ENCODE data around the gene MTNR1B. TPM values are rescaled to one million over a fixed set of nuclear protein-coding genes. Genes with fewer than 3 reads are reported as not detected.

Gene MTNR1B
- total and polyA plus RNA-seq, 4 donors = not detected

DNA sequence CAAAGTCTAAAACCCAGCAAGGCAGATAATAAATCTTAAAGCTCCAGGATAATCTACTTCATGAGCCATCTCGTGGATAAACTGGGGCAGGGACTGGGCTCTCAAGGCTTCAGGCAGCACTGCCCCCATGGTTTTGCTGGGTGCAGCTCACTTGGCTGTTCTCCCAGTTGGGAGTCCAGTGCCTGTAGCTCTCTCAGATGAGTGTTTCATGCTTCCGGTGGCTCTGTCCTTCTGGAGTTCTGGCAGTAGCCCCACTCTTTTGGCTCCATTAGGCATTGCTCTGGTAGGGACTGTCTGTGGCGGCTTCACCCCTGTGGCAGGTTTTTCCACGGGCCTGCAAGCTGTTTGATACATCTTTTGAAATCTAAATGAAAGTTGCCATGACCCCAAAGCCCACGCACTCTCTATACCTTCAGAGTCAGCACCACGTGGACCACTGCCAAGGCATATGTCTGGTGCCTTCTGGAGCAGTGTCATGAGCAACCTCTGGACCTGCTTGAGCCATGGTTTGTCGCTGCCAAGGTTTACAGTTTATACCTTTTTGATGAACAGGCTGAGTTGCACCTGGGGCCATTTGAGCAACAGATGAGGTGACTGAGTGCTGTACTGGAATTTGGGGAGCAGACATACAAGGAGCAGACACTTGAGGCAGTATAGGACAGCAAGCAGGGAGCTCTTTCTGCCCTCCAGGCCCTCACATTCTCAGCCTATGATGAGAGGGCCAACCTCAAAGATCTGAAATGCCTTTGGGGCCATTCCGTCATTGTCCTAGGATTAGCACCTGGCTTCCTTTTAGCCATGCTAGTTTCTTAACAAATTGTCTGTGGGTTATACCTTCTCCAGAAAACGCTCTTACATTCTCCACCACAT lies 48.6 kb downstream of the MTNR1B start:
- peaks cover 0 to 3% of the 10 kb centered on the region in 2 donors for H3K27me3 ChIP-seq (ENCODE audit: control insufficient read depth in 1 of 2, insufficient read depth in 2 of 2, low read length in 1 of 2)
- no peaks in the 10 kb centered on the region for H3K9me3 ChIP-seq (ENCODE audit: control insufficient read depth, low read length)
- H3K36me3 ChIP-seq (ENCODE audit: control insufficient read depth in 1 of 2, insufficient read depth in 2 of 2, low read length in 1 of 2) = no peaks in the 10 kb centered on the region
- 81 to 83% methylated on average over 9 of the region's 9 CpGs for WGBS, 2 donors
- DNase-seq = no peak
- intact Hi-C loops (cut with DNase I) = no loop called here
- peaks cover 0 to 4% of the 10 kb centered on the region in 2 donors for H3K4me1 ChIP-seq (ENCODE audit: control insufficient read depth in 1 of 2, insufficient read depth in 2 of 2, low read length in 2 of 2)
- no peak for ATAC-seq (ENCODE audit: low FRiP score)
- no peak overlapping the region for H3K4me3 ChIP-seq (ENCODE audit: low read length in 2 of 2)
- no peak overlapping the region for H3K27ac ChIP-seq (ENCODE audit: low read depth in 1 of 2, low read length in 2 of 2)

DNA sequence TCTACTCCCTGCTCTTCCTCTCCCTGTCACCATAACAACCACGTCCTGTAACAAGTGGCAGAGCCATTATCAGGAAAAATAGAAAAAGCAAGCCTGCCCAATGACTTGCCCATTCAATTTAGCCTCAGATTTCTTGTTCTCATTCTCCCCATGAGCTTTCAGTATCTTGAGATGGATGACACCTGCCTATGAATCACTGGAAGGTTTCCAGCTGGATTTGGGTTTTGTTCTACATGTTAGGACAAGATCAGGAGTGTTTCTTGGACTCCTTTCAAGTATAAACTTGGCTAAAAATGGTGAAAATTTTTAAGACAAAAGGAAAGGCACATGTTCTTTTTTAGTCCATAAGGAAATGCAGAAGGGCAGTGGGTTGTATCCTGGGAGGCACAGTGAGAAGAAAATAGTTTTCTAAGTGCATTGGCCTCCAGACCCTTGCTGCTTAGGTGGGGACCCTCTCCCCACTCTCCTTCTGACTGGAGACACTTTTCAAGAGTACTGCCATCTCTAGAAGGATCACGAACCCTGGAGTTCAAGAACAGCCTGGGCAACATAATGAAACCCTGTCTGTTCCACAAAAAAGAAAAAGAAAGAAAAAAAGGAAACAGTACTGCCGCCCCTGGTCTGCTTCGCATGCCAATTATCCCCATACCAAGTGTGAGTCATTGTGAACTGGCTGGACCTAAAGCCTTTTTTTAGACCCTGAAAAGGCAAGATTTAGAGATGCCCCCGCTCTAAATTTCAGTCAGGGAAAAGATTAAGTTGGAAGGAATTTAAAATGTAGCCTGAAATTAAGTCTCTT lies 51.0 kb downstream of the MTNR1B start:
- Histone ChIP-seq H3K27ac (ENCODE audit: low read depth in 1 of 2, low read length in 2 of 2) (peak overlapping the region in 1 of 2 donors; percentile 90), H3K4me1 (ENCODE audit: control insufficient read depth in 1 of 2, insufficient read depth in 2 of 2, low read length in 2 of 2) (peaks cover 3 to 4% of the 10 kb centered on the region in 2 donors), H3K4me3 (ENCODE audit: low read length in 2 of 2) (no peak overlapping the region), H3K9me3 (ENCODE audit: control insufficient read depth, low read length) (no peaks in the 10 kb centered on the region), H3K27me3 (ENCODE audit: control insufficient read depth in 1 of 2, insufficient read depth in 2 of 2, low read length in 1 of 2) (no peaks in the 10 kb centered on the region), H3K36me3 (ENCODE audit: control insufficient read depth in 1 of 2, insufficient read depth in 2 of 2, low read length in 1 of 2) (no peaks in the 10 kb centered on the region)
- no peak for DNase-seq
- WGBS, 2 donors = 14 to 17% methylated on average over 5 of the region's 5 CpGs
- intact Hi-C loops (cut with DNase I) = no loop called here
- no peak for ATAC-seq (ENCODE audit: low FRiP score)

DNA sequence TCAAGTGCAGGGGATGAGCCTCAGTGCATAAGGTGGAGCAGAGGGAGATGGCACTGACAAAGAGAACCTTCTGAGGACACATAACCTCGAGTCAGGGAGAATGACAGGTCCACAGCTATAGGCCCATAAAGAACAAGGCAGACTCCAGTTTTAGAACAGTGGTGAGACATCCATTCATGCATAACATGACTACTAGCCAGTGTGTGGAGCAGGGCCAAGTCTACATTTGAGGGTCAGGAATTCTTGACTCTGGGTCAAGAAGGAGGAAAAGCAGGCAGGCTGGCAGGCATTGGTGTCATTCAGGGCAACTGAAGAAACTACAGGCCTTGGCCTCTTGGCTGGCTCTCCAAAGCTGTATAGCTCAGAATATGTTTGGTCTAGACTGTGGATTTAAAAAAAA lies 54.9 kb downstream of the MTNR1B start:
- intact Hi-C loops (cut with DNase I) = no loop called here
- peaks cover 3 to 4% of the 10 kb centered on the region in 2 donors for H3K4me1 ChIP-seq (ENCODE audit: control insufficient read depth in 1 of 2, insufficient read depth in 2 of 2, low read length in 2 of 2)
- WGBS, 2 donors = 8 to 22% methylated on average over 1 of the region's 1 CpG
- DNase-seq (no peak), ATAC-seq (ENCODE audit: low FRiP score) (no peak)
- no peaks in the 10 kb centered on the region for H3K36me3 ChIP-seq (ENCODE audit: control insufficient read depth in 1 of 2, insufficient read depth in 2 of 2, low read length in 1 of 2)
- H3K9me3 ChIP-seq (ENCODE audit: control insufficient read depth, low read length) = no peaks in the 10 kb centered on the region
- no peak overlapping the region for H3K27ac ChIP-seq (ENCODE audit: low read depth in 1 of 2, low read length in 2 of 2)
- H3K4me3 ChIP-seq (ENCODE audit: low read length in 2 of 2) = no peak overlapping the region
- no peaks in the 10 kb centered on the region for H3K27me3 ChIP-seq (ENCODE audit: control insufficient read depth in 1 of 2, insufficient read depth in 2 of 2, low read length in 1 of 2)

DNA sequence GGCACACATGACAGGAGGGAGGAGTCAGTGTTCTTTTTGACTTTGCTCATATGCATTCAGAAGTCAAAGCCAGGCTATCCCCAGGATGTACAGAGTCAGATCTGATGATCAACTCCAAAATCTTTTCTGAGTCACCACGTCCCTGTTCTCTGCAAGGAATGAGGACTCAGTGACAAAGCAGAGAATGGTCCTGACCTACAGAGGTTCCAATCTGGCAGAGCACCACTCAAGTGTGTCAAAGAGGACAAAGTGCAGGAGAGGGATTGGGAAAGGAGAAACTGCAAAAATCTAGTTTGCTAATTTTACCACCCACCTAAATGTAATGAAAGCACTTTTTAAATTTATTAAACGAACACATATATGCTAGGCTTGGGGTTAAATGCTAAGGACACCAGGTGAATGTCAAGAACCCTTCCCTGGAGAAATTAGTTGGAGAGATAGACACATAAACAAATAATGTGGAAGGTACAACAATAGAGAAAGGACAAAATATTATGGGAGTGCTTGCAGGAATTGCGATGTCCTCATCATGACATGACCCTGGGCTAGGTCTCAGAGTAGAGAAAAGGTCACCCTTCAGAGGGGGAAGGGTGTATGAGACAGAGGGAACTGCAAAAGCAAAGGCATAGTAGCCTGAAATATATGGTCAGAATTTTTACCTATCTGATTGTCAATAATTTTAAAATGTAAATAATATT lies 56.3 kb downstream of the MTNR1B start:
- Histone ChIP-seq H3K4me1 (ENCODE audit: control insufficient read depth in 1 of 2, insufficient read depth in 2 of 2, low read length in 2 of 2) (peaks cover 3 to 4% of the 10 kb centered on the region in 2 donors), H3K27ac (ENCODE audit: low read depth in 1 of 2, low read length in 2 of 2) (no peak overlapping the region), H3K9me3 (ENCODE audit: control insufficient read depth, low read length) (no peaks in the 10 kb centered on the region), H3K36me3 (ENCODE audit: control insufficient read depth in 1 of 2, insufficient read depth in 2 of 2, low read length in 1 of 2) (no peaks in the 10 kb centered on the region), H3K27me3 (ENCODE audit: control insufficient read depth in 1 of 2, insufficient read depth in 2 of 2, low read length in 1 of 2) (no peaks in the 10 kb centered on the region), H3K4me3 (ENCODE audit: low read length in 2 of 2) (no peak overlapping the region)
- DNase-seq = no peak
- 87 to 92% methylated on average over 3 of the region's 3 CpGs for WGBS, 2 donors
- no peak for ATAC-seq (ENCODE audit: low FRiP score)
- intact Hi-C loops (cut with DNase I) = no loop called here

DNA sequence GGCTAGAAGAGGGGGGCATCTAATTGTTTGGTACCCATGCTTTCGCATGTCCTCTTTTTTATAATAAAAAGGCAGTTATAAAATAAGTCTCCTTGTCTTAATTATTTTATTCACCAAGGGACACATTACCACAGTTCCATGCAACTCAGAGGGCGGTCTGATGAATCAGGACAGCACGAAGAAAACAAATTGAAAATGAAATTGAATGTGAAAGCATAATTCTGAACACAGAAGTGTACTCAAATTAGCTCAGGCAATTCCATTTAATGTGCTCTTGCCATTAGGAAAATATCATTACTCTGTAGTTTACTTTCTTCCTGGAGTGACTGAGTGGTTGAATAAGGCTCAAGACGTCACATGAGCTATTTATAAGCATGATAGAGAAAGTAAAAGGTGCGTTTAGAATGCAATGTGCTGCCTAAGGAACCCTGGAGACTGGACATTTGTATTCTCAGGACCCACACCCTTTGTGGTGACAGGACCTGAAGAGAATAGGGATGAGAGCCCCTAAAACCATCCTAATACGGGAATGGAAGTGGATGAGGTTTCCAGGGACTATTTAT lies 59.6 kb downstream of the MTNR1B start:
- Histone ChIP-seq H3K4me3 (ENCODE audit: low read length in 2 of 2) (no peak overlapping the region), H3K36me3 (ENCODE audit: control insufficient read depth in 1 of 2, insufficient read depth in 2 of 2, low read length in 1 of 2) (no peaks in the 10 kb centered on the region), H3K9me3 (ENCODE audit: control insufficient read depth, low read length) (peaks cover 2% of the 10 kb centered on the region), H3K27me3 (ENCODE audit: control insufficient read depth in 1 of 2, insufficient read depth in 2 of 2, low read length in 1 of 2) (no peaks in the 10 kb centered on the region), H3K27ac (ENCODE audit: low read depth in 1 of 2, low read length in 2 of 2) (no peak overlapping the region), H3K4me1 (ENCODE audit: control insufficient read depth in 1 of 2, insufficient read depth in 2 of 2, low read length in 2 of 2) (peaks cover 0 to 3% of the 10 kb centered on the region in 2 donors)
- ATAC-seq (ENCODE audit: low FRiP score) (no peak), DNase-seq (no peak)
- 67 to 69% methylated on average over 6 of the region's 6 CpGs for WGBS, 2 donors
- intact Hi-C loops (cut with DNase I) = no loop called here

DNA sequence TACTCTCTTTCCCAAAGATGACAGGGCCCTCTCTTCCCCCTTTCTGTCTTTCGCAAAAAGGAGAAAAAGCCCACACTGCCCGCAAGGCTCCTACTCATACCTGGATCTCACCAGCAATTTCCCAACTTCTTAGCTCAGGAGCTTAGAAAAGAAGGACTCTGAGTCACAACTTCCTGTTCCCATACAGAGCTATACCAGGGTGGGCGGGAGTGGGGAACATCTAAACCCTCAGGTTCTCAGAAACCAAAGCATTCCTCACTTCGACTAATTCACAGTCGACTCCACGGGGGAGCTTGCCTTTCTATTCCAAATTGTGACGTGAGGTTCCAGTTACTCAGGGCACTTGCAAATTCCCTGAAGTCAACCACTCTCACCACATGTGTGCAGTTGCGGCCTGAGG lies 61.9 kb downstream of the MTNR1B start:
- WGBS, 2 donors = 81 to 88% methylated on average over 8 of the region's 8 CpGs
- H3K27ac ChIP-seq (ENCODE audit: low read depth in 1 of 2, low read length in 2 of 2) = no peak overlapping the region
- DNase-seq (no peak), ATAC-seq (ENCODE audit: low FRiP score) (no peak)
- no peak overlapping the region for H3K4me3 ChIP-seq (ENCODE audit: low read length in 2 of 2)
- intact Hi-C loops (cut with DNase I) = no loop called here
- H3K27me3 ChIP-seq (ENCODE audit: control insufficient read depth in 1 of 2, insufficient read depth in 2 of 2, low read length in 1 of 2) = no peaks in the 10 kb centered on the region
- no peaks in the 10 kb centered on the region for H3K4me1 ChIP-seq (ENCODE audit: control insufficient read depth in 1 of 2, insufficient read depth in 2 of 2, low read length in 2 of 2)
- peaks cover 2% of the 10 kb centered on the region for H3K9me3 ChIP-seq (ENCODE audit: control insufficient read depth, low read length)
- H3K36me3 ChIP-seq (ENCODE audit: control insufficient read depth in 1 of 2, insufficient read depth in 2 of 2, low read length in 1 of 2) = no peaks in the 10 kb centered on the region

Other genes with a start within 250 kb of the MTNR1B start
- 10 to 100 TPM; 20.8 to 23.7 TPM for gene SLC36A4, start 228.3 kb downstream of the MTNR1B start, total RNA-seq
- 1 to 10 TPM; 4.4 to 5.3 TPM for gene SLC36A4, start 228.3 kb downstream of the MTNR1B start, polyA plus RNA-seq